ENCODE measurements around the gene DNPEP. TPM values are rescaled to one million over a fixed set of nuclear protein-coding genes. Genes with fewer than 3 reads are reported as not detected.
A peak's percentile ranks its signal among the peaks of the same experiment; 100 is the strongest.
"Not testable (repeated sequence)": the region's sequence is repeated elsewhere in the genome, so short reads cannot be mapped to it uniquely, and the experiment has no call there.

Gene DNPEP
- total and polyA plus RNA-seq, 5 donors from 2014 or later: 51.2 to 76.1 (median 68.4) TPM

DNA sequence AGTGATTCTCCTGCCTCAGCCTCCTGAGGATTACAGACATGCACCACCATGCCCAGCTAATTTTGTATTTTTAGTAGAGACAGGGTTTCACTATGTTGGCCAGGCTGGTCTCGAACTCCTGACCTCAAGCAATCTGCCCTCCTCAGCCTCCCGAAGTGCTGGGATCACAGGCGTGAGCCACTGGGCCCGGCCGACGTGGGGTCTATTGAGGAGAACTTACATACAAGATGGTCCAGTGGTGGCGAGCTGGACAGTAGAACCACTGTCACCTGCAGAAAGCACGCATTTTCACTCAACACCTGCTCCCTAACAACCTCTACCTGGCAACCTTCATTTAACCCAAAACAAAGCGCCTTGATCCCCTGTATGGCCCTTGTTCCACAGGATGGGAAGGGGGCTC is 7.3 kb upstream of the DNPEP start:
- H3K27ac ChIP-seq (ENCODE audit: insufficient read depth, low read length, poor library complexity, severe bottlenecking); H3K36me3 ChIP-seq (ENCODE audit: control insufficient read depth, insufficient read depth, low read length); H3K9me3 ChIP-seq (ENCODE audit: control insufficient read depth in 2 of 2, low read length in 2 of 2); H3K4me1 ChIP-seq (ENCODE audit: control insufficient read depth, insufficient read depth, low read length, poor library complexity, severe bottlenecking); H3K27me3 ChIP-seq (ENCODE audit: control insufficient read depth, insufficient read depth, low read length); H3K9me3 Mint-ChIP-seq; H3K27ac Mint-ChIP-seq; ATAC-seq (ENCODE audit: low read depth in 2 of 2); H3K4me3 Mint-ChIP-seq; H3K36me3 Mint-ChIP-seq; H3K4me3 ChIP-seq (ENCODE audit: low read depth, low read length); DNase-seq: not testable (repeated sequence)
- Mint-ChIP-seq H3K4me1 (peaks cover 0 to 14% (median 9%) of the 10 kb centered on the region in 4 donors), H3K27me3 (peaks cover 11% of the 10 kb centered on the region)

DNA sequence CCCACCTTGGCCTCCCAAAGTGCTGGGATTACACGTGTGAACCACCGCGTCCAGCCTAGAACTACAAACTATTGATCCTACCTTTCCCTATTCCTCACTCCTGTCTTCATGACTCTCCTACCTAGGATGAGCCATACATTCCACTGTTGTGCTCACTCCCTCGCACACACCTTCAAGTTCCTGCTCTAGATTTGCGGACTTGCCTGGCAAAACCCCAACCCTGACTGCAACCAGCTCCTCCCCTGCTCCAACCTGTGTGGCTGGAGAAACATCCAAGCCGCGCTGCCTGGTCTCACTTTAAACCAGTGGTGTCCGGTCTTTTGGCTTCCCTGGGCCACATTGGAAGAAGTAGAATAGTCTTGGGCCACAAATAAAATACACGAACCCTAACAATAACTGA is 5.0 kb upstream of the DNPEP start:
- peaks cover 0 to 1% (median 0%) of the 10 kb centered on the region in 7 donors for H3K9me3 Mint-ChIP-seq

DNA sequence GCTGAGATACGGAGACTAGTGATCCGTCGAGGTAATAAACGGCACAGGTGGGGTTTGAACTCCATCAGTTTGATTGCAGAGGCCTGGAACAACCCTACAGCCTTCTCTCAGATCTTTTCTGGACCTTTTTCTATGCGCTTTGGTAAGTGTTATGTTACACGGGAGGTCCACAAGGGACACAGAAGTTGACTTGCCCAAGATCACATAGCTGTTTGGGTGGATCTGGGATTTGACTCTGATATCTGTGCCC is 1.1 kb upstream of the DNPEP start:
- DNase-seq (no peak), ATAC-seq (ENCODE audit: low read depth in 2 of 2) (no peak)
- H3K27me3 Mint-ChIP-seq: peaks cover 7% of the 10 kb centered on the region
- Histone ChIP-seq H3K9me3 (ENCODE audit: control insufficient read depth in 2 of 2, low read length in 2 of 2) (no peaks in the 10 kb centered on the region), H3K4me1 (ENCODE audit: control insufficient read depth, insufficient read depth, low read length, poor library complexity, severe bottlenecking) (peaks cover 18% of the 10 kb centered on the region), H3K27me3 (ENCODE audit: control insufficient read depth, insufficient read depth, low read length) (peaks cover 6% of the 10 kb centered on the region), H3K36me3 (ENCODE audit: control insufficient read depth, insufficient read depth, low read length) (peaks cover 21% of the 10 kb centered on the region), H3K4me3 (ENCODE audit: low read depth, low read length) (peak overlapping the region; percentile 68), H3K27ac (ENCODE audit: insufficient read depth, low read length, poor library complexity, severe bottlenecking) (peak overlapping the region; percentile 83)
- peak overlapping the region; percentile 77 to 90 (median 82) for H3K4me3 Mint-ChIP-seq
- H3K9me3 Mint-ChIP-seq: no peaks in the 10 kb centered on the region
- H3K4me1 Mint-ChIP-seq: peaks cover 0 to 32% (median 10%) of the 10 kb centered on the region in 4 donors
- H3K27ac Mint-ChIP-seq: peak overlapping the region; percentile 78 to 89 (median 88)
- H3K36me3 Mint-ChIP-seq: peaks cover 8% of the 10 kb centered on the region

More for the DNA sequence above, 5.0 kb upstream of the DNPEP start:
- DNase-seq: no peak
- Mint-ChIP-seq H3K4me1 (peaks cover 0 to 21% (median 9%) of the 10 kb centered on the region in 4 donors), H3K4me3 (no peak overlapping the region), H3K36me3 (no peaks in the 10 kb centered on the region), H3K27ac (no peak overlapping the region), H3K27me3 (peaks cover 14% of the 10 kb centered on the region)
- Histone ChIP-seq H3K4me1 (ENCODE audit: control insufficient read depth, insufficient read depth, low read length, poor library complexity, severe bottlenecking) (peaks cover 13% of the 10 kb centered on the region), H3K27ac (ENCODE audit: insufficient read depth, low read length, poor library complexity, severe bottlenecking) (no peak overlapping the region), H3K4me3 (ENCODE audit: low read depth, low read length) (no peak overlapping the region), H3K27me3 (ENCODE audit: control insufficient read depth, insufficient read depth, low read length) (peaks cover 6% of the 10 kb centered on the region), H3K36me3 (ENCODE audit: control insufficient read depth, insufficient read depth, low read length) (no peaks in the 10 kb centered on the region), H3K9me3 (ENCODE audit: control insufficient read depth in 2 of 2, low read length in 2 of 2) (no peaks in the 10 kb centered on the region)
- ATAC-seq (ENCODE audit: low read depth in 2 of 2): no peak

DNA sequence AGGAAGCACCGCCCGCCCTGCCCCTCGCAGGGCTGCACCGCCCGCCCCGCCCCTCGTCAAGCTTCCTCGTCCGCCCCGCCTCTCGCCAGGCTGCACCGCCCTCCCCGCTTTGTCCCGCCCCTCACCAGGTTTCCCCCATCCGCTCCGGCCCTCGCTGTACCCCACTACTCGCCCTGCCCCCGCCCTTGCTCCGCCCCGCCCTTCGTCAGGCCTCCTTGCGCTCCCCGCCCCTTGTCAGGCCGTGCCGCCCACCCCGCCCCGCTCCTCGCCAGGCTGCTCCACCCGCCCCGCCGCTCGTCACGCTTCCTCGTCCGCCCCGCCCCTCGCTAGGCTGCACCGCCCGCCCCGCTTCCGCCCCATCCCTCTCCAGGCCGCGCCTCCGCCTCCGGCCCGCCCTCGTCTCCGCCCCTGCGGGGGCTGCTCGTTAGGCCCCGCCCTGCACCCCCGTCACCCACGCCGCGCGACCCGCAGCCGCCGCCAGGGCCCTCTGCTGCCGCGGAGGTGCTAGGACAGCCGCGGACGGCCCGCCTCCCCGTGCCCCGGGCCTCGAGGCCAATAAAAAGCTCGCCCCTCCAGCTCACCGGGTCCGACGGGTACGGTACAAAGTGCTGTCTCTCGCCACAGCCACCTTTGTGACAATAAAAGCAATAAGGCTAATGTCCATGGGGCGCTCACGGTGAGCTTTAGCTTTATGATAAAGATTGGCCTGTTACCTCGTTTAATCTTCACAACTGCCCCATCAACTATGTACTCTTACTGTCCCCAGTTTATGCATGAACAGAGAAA is 602 bp upstream of the DNPEP start:
- peaks cover 5% of the 10 kb centered on the region for H3K27me3 Mint-ChIP-seq
- H3K27ac ChIP-seq (ENCODE audit: insufficient read depth, low read length, poor library complexity, severe bottlenecking): peak overlapping the region; percentile 83
- H3K4me1 Mint-ChIP-seq: peaks cover 0 to 36% (median 10%) of the 10 kb centered on the region in 4 donors

DNA sequence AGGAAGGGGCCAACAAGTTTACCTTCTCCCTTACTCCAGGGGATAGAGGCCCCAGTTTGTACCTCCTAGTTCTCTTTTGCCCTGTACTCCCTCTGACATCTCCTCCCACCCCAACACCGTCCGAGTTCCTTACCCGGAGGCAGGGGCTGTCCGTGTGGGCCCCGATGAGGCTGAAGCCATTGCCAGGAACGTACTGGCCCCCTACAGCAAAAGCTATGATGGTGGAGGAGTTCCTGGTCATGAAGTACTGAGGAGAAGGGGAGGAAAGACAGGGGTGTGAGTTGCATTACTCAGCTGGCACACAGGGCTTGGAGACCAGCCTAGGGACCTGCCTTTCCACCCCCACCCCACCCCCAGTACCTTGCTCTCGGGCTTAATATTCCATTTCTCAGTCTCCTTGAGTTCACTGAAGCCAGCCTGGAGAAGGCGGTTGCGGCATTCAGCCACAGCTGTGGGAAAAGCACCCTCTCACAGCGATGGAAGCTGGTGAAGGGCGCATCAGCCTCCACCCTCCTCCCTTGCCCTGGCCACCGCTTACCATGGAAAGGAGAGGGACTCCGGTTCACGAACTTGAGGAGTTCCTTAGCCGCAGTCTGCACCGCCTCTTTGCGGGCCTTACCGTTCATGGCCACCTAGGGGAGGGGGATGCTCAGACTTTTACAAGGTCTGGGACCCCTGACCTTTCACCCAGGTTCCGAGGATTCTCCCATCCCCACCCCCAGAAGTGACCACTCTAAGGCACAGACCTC is 1.0 kb downstream of the DNPEP start:
- H3K36me3 ChIP-seq (ENCODE audit: control insufficient read depth, insufficient read depth, low read length): peaks cover 36% of the 10 kb centered on the region
- H3K27me3 ChIP-seq (ENCODE audit: control insufficient read depth, insufficient read depth, low read length): peaks cover 4% of the 10 kb centered on the region
- H3K27ac Mint-ChIP-seq: peak overlapping the region; percentile 89 to 99 (median 96)
- ATAC-seq (ENCODE audit: low read depth in 2 of 2) (no peak), DNase-seq (peak in 2 of 3 donors; percentile 14 to 26)
- H3K27ac ChIP-seq (ENCODE audit: insufficient read depth, low read length, poor library complexity, severe bottlenecking): peak overlapping the region; percentile 96
- peaks cover 18% of the 10 kb centered on the region for H3K4me1 ChIP-seq (ENCODE audit: control insufficient read depth, insufficient read depth, low read length, poor library complexity, severe bottlenecking)
- H3K4me3 Mint-ChIP-seq: peak overlapping the region; percentile 90 to 96 (median 95)
- H3K9me3 Mint-ChIP-seq: no peaks in the 10 kb centered on the region
- peaks cover 24% of the 10 kb centered on the region for H3K36me3 Mint-ChIP-seq
- H3K4me1 Mint-ChIP-seq: peaks cover 0 to 36% (median 10%) of the 10 kb centered on the region in 4 donors
- peak overlapping the region; percentile 71 for H3K4me3 ChIP-seq (ENCODE audit: low read depth, low read length)
- no peaks in the 10 kb centered on the region for H3K9me3 ChIP-seq (ENCODE audit: control insufficient read depth in 2 of 2, low read length in 2 of 2)
- peaks cover 5% of the 10 kb centered on the region for H3K27me3 Mint-ChIP-seq

More for the DNA sequence above, 602 bp upstream of the DNPEP start:
- H3K27ac Mint-ChIP-seq: peak overlapping the region; percentile 78 to 89 (median 88)
- Histone ChIP-seq H3K9me3 (ENCODE audit: control insufficient read depth in 2 of 2, low read length in 2 of 2) (no peaks in the 10 kb centered on the region), H3K4me3 (ENCODE audit: low read depth, low read length) (peak overlapping the region; percentile 68), H3K4me1 (ENCODE audit: control insufficient read depth, insufficient read depth, low read length, poor library complexity, severe bottlenecking) (peaks cover 18% of the 10 kb centered on the region), H3K36me3 (ENCODE audit: control insufficient read depth, insufficient read depth, low read length) (peaks cover 24% of the 10 kb centered on the region), H3K27me3 (ENCODE audit: control insufficient read depth, insufficient read depth, low read length) (peaks cover 4% of the 10 kb centered on the region)
- DNase-seq: peak; percentile 98 to 99 (median 98)
- peak overlapping the region; percentile 77 to 90 (median 82) for H3K4me3 Mint-ChIP-seq
- peak; percentile 80 to 84 for ATAC-seq (ENCODE audit: low read depth in 2 of 2)
- peaks cover 13% of the 10 kb centered on the region for H3K36me3 Mint-ChIP-seq
- no peaks in the 10 kb centered on the region for H3K9me3 Mint-ChIP-seq

DNA sequence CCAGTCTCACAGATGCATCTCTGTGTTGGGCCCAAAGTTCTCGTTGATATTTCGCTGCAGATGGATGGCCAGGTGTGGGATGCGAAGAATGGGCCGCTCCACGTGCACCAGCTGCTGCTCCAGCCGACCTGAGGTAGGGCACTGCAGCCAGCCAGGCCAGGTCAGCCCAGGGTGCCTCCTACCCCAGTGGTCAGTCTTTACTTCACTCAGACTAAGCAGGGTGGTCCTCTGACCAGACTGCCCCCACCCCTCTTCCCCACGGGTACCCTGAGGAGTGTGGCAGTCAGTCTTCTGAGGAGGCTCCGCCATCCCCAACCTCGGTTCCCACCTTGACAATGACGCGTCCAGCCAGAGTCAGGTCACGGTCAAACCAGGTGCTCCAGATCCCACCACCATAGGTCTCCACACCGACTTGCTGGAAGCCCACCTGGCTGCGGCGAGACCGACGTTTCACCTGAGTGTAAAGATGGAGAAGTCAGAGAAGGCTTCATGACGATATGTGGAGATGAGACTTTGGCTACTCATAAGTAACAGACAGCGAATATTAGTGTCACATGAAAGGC is 1.7 kb downstream of the DNPEP start:
- Histone ChIP-seq H3K9me3 (ENCODE audit: control insufficient read depth in 2 of 2, low read length in 2 of 2) (no peaks in the 10 kb centered on the region), H3K27me3 (ENCODE audit: control insufficient read depth, insufficient read depth, low read length) (peaks cover 4% of the 10 kb centered on the region), H3K36me3 (ENCODE audit: control insufficient read depth, insufficient read depth, low read length) (peaks cover 43% of the 10 kb centered on the region), H3K27ac (ENCODE audit: insufficient read depth, low read length, poor library complexity, severe bottlenecking) (no peak overlapping the region), H3K4me1 (ENCODE audit: control insufficient read depth, insufficient read depth, low read length, poor library complexity, severe bottlenecking) (peaks cover 18% of the 10 kb centered on the region), H3K4me3 (ENCODE audit: low read depth, low read length) (peak overlapping the region; percentile 71)
- Mint-ChIP-seq H3K27me3 (peaks cover 5% of the 10 kb centered on the region), H3K4me3 (peak overlapping the region; percentile 71 to 95 (median 92)), H3K27ac (peak overlapping the region in 2 of 3 donors; percentile 25 to 89), H3K9me3 (no peaks in the 10 kb centered on the region), H3K36me3 (peaks cover 30% of the 10 kb centered on the region), H3K4me1 (peaks cover 0 to 36% (median 10%) of the 10 kb centered on the region in 4 donors)
- ATAC-seq (ENCODE audit: low read depth in 2 of 2) (no peak), DNase-seq (no peak)

DNA sequence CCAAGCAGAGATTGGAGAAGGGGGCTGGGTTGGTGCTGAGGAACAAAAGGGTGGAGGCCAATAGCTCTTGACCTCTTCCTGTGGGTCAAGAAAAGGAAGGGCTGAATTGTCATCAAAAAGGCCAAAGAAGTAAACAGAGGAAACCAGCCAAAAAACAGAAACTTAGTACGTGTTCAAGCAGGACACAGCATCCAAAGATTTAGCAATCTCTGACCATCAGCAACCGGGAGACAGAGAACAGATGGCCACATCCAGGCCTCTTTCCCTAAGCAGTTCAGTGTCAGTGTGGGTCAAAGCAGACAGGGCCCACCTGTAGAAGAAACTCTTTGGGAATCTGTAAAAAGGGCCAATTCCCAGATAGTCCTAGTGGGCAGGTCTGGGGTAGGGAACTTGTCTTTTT is 2.9 kb downstream of the DNPEP start:
- Mint-ChIP-seq H3K27ac (peak overlapping the region in 2 of 3 donors; percentile 26 to 79), H3K27me3 (peaks cover under 1% of the 10 kb centered on the region), H3K9me3 (no peaks in the 10 kb centered on the region), H3K4me1 (peaks cover 0 to 36% (median 10%) of the 10 kb centered on the region in 4 donors), H3K36me3 (peaks cover 34% of the 10 kb centered on the region), H3K4me3 (peak overlapping the region; percentile 47 to 71 (median 55))
- Histone ChIP-seq H3K27ac (ENCODE audit: insufficient read depth, low read length, poor library complexity, severe bottlenecking) (no peak overlapping the region), H3K27me3 (ENCODE audit: control insufficient read depth, insufficient read depth, low read length) (no peaks in the 10 kb centered on the region), H3K9me3 (ENCODE audit: control insufficient read depth in 2 of 2, low read length in 2 of 2) (no peaks in the 10 kb centered on the region), H3K4me1 (ENCODE audit: control insufficient read depth, insufficient read depth, low read length, poor library complexity, severe bottlenecking) (peaks cover 18% of the 10 kb centered on the region), H3K36me3 (ENCODE audit: control insufficient read depth, insufficient read depth, low read length) (peaks cover 50% of the 10 kb centered on the region), H3K4me3 (ENCODE audit: low read depth, low read length) (no peak overlapping the region)
- ATAC-seq (ENCODE audit: low read depth in 2 of 2) (no peak), DNase-seq (no peak)
